Gastrocnemius medialis (tissue), 4 donors: ENCODE measurements around the gene LRRC75A.

Source experiments
- CTCF ChIP-seq, 5 experiments: fragments of 450-650 bp in 3 of 5; fragments of 200-600 bp in 2 of 5; sonication (generic) in 2 of 5; IDR thresholded peaks in 4 of 5; conservative IDR thresholded peaks in 1 of 5; 1 replicate in 4 of 5; 2 replicates in 1 of 5; pipeline ENCODE4 v1.5.1; 2016 to 2019; ENCODE audit warnings: antibody characterized with exemption in 5 of 5, mild to moderate bottlenecking in 3 of 5, moderate library complexity in 3 of 5
- POLR2A ChIP-seq, 2 donors: fragments of 450-650 bp; IDR thresholded peaks; one replicate each; pipeline ENCODE4 v1.6.1; 2017; ENCODE audit warnings: antibody characterized with exemption in 2 of 2, mild to moderate bottlenecking in 2 of 2, moderate library complexity in 2 of 2

DNA sequence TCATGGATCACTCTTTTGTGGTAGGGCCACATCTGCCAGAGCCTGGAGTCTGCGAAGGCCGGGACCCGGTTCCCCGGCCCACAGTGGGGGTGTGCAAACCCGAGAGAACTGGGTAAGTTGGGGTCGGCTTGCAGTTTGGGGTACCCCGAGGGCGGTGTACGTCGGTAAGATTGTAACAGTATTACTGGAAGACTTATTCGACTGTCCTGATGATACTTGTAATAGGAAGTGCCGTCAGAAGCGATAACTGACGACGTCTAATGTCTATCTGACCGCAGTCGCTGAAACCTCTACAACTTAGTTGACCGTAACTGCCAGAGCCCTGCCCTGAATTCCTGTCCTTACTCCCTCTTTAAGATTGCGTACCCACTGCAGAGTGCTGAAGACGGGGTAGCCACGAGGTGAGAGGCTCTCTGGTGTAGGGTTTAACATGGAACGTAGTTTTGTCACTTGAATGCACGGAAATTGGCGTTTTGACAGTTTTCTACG lies 52.6 kb downstream of the LRRC75A start:
- TF ChIP-seq POLR2A (IDR thresholded peaks at IDR 0.05) (no peak), CTCF (IDR thresholded peaks at IDR 0.05 in 4 of 5, conservative IDR thresholded peaks at IDR 0.05 in 1 of 5) (no peak)
